B cell (primary cell): ENCODE data around the gene STK35. TPM values are rescaled to one million over a fixed set of nuclear protein-coding genes. Genes with fewer than 3 reads are reported as not detected.

Experiments used
- ATAC-seq: fragments of 200-7000 bp; cut with Tn5 transposase; one replicate; pipeline ENCODE4 v1.10.0; 2021; ENCODE audit warnings: low read depth, mild to moderate bottlenecking, moderate number of reproducible peaks, moderate library complexity
- CTCF ChIA-PET: fragments of 350-600 bp; sonication (Branson Sonifier 250); formaldehyde crosslinking; loops from one replicate; lab custom pipeline; 2021; ENCODE audit warnings: antibody characterized with exemption, inconsistent platforms; lab: Charles Lee
- POLR2A ChIA-PET: fragments of 350-600 bp; sonication (Branson Sonifier 250); formaldehyde crosslinking; loops from one replicate; lab custom pipeline; 2021; ENCODE audit warnings: antibody characterized with exemption; lab: Charles Lee
- DNase-seq: peaks from one replicate; pipeline ENCODE4 v3.0.0; 2013
- H2AFZ ChIP-seq: 2 replicates; pipeline ENCODE4 v1.6.1; 2012; ENCODE audit warnings: mild to moderate bottlenecking, low read depth, low read length; ENCODE audit not compliant: insufficient read depth, poor library complexity, severe bottlenecking
- H3K27ac ChIP-seq, 2 donors: 1 replicate in 1 of 2; 2 replicates in 1 of 2; pipeline ENCODE4 v1.5.1; 2012 to 2013; ENCODE audit warnings: low read length in 2 of 2, mild to moderate bottlenecking in 2 of 2, moderate library complexity in 1 of 2
- H3K27me3 ChIP-seq, 4 experiments: fragments of 200-600 bp in 1 of 4; sonication (generic) in 1 of 4; replicated peaks in 1 of 4; 1 replicate in 2 of 4; 2 replicates in 2 of 4; pipeline versions ENCODE4 v1.6.1 to v1.7.0; 2013 to 2016; ENCODE audit warnings: low read length in 3 of 4, mild to moderate bottlenecking in 2 of 4, mixed read lengths in 1 of 4, moderate library complexity in 1 of 4; ENCODE audit not compliant: insufficient read depth in 4 of 4, control insufficient read depth in 3 of 4; ENCODE audit errors: control extremely low read depth in 1 of 4
- H3K36me3 ChIP-seq, 2 experiments: replicated peaks in 1 of 2; 1 replicate in 1 of 2; 2 replicates in 1 of 2; pipeline versions ENCODE4 v1.6.1 to v1.7.1; 2013; ENCODE audit warnings: low read length in 1 of 2; ENCODE audit not compliant: insufficient read depth in 2 of 2, control insufficient read depth in 1 of 2; ENCODE audit errors: control extremely low read depth in 1 of 2, extremely low read depth in 1 of 2
- H3K4me1 ChIP-seq, 2 donors: fragments of 200-600 bp in 1 of 2; sonication (generic) in 1 of 2; 1 replicate in 1 of 2; 2 replicates in 1 of 2; pipeline versions ENCODE4 v1.5.1 to v1.6.1; 2013 to 2017; ENCODE audit warnings: low read length in 2 of 2; ENCODE audit not compliant: control insufficient read depth in 2 of 2, insufficient read depth in 2 of 2
- H3K4me2 ChIP-seq: replicated peaks from 2 replicates; pipeline ENCODE3; 2012; ENCODE audit warnings: mild to moderate bottlenecking, low read depth, low read length; ENCODE audit not compliant: poor library complexity, severe bottlenecking
- H3K4me3 ChIP-seq, 5 experiments: fragments of 200-600 bp in 1 of 5; sonication (generic) in 1 of 5; 1 replicate in 3 of 5; 2 replicates in 2 of 5; pipeline versions ENCODE4 v1.5.1 to v1.7.0; 2011 to 2016; ENCODE audit warnings: low read length in 4 of 5, mild to moderate bottlenecking in 4 of 5, low read depth in 2 of 5, control low read depth in 1 of 5, moderate library complexity in 1 of 5; ENCODE audit not compliant: insufficient read depth in 1 of 5; ENCODE audit errors: control extremely low read depth in 1 of 5, extremely low read depth in 1 of 5
- H3K79me2 ChIP-seq: fragments of 200-600 bp; sonication (generic); one replicate; pipeline ENCODE4 v1.6.0; 2016; ENCODE audit warnings: low read length; ENCODE audit not compliant: control insufficient read depth, insufficient read depth
- H3K9ac ChIP-seq: fragments of 200-600 bp; sonication (generic); 2 replicates; pipeline ENCODE4 v1.6.1; 2017; ENCODE audit warnings: mild to moderate bottlenecking, low read length, moderate library complexity
- H3K9me3 ChIP-seq, 3 donors: one replicate each; pipeline versions ENCODE4 v1.6.1 to v1.7.1; 2013; ENCODE audit warnings: low read length in 2 of 3; ENCODE audit not compliant: control insufficient read depth in 2 of 3, insufficient read depth in 1 of 3; ENCODE audit errors: control extremely low read depth in 1 of 3
- H4K20me1 ChIP-seq: 2 replicates; pipeline ENCODE4 v1.6.0; 2012; ENCODE audit warnings: mild to moderate bottlenecking, low read length; ENCODE audit not compliant: insufficient read depth, control insufficient read depth, poor library complexity, severe bottlenecking
- H3K27ac Mint-ChIP-seq: one replicate; pipeline ENCODE4 v1.8.0; 2021; ENCODE audit warnings: mixed read lengths
- H3K27me3 Mint-ChIP-seq: one replicate; pipeline ENCODE4 v1.8.0; 2021; ENCODE audit warnings: mixed read lengths
- H3K4me1 Mint-ChIP-seq: one replicate; pipeline ENCODE4 v1.8.0; 2021; ENCODE audit warnings: mixed read lengths
- H3K4me3 Mint-ChIP-seq: one replicate; pipeline ENCODE4 v1.8.0; 2021; ENCODE audit warnings: mixed read lengths
- H3K9me3 Mint-ChIP-seq: one replicate; pipeline ENCODE4 v1.8.0; 2022; ENCODE audit warnings: mixed read lengths; ENCODE audit not compliant: insufficient read depth
- CTCF ChIP-seq: fragments of 200-600 bp; IDR thresholded peaks from one replicate; pipeline ENCODE4 v1.8.0; 2022; ENCODE audit warnings: antibody characterized with exemption, mild to moderate bottlenecking
- EZH2 ChIP-seq: IDR thresholded peaks from 2 replicates; pipeline ENCODE4 v1.6.1; 2012; ENCODE audit warnings: borderline replicate concordance, low read depth, mild to moderate bottlenecking, moderate library complexity, low read length; ENCODE audit not compliant: insufficient read depth, poor library complexity, severe bottlenecking
- WGBS: methylation state at CpG from one replicate; pipeline ENCODE4 v1.1.5; 2013; ENCODE audit warnings: missing lambda C conversion rate; ENCODE audit not compliant: insufficient coverage; 5-methylcytosine and 5-hydroxymethylcytosine counted together
- intact Hi-C: fragments of 100-400 bp; cut with micrococcal nuclease; formaldehyde crosslinking; loops from one replicate; pipeline ENCODE4 v1.10.0; 2022
- polyA minus RNA-seq: library from RNA; depleted of rRNA, polyadenylated mRNA; stranded (reverse); fragments of >200 nt; gene quantifications from 2 replicates; pipeline ENCODE4 v1.2.3, GENCODE V29; 2012
- polyA plus RNA-seq: library from polyadenylated mRNA; depleted of rRNA; stranded (reverse); fragments of >200 nt; gene quantifications from 2 replicates; pipeline ENCODE4 v1.2.3, GENCODE V29; 2012
- total RNA-seq, 2 donors: library from RNA; stranded (reverse); fragments of 120-200 nt in 1 of 2; gene quantifications; 1 replicate in 1 of 2; 2 replicates in 1 of 2; pipeline versions ENCODE4 v1.2.3 to v1.2.4, GENCODE V29; 2013 to 2022

STK35 gene
- total RNA-seq: 23.9 and 26.2 TPM in 2 replicates
- 7.9 TPM for total RNA-seq (2013)
- 12.8 and 14.6 TPM in 2 replicates for polyA plus RNA-seq
- 19.0 and 27.8 TPM in 2 replicates for polyA minus RNA-seq

GRCh38 chr20:2101057-2101864 lies at the start of gene STK35:
STK35 (plus strand) TSS chr20:2101827; CDS start chr20:2101882, 55 bp downstream.
- Mint-ChIP-seq H3K4me1 (peaks cover 39% of the 10 kb centered on the region), H3K4me3 (peak within 1 kb of the TSS; percentile 96), H3K27ac (peak within 1 kb of the TSS; percentile 100), H3K27me3 (no peaks in the 10 kb centered on the region), H3K9me3 (no peaks in the 10 kb centered on the region)
- Histone ChIP-seq H3K4me3 (peak within 1 kb of the TSS; percentile 71 to 92 (median 83)), H4K20me1 (peaks cover 33% of the 10 kb centered on the region), H2AFZ (peak within 1 kb of the TSS; percentile 88), H3K27me3 (no peaks in the 10 kb centered on the region), H3K79me2 (peaks cover 34% of the 10 kb centered on the region), H3K9ac (peak within 1 kb of the TSS; percentile 98), H3K27ac (peak within 1 kb of the TSS; percentile 100), H3K4me2 (peak within 1 kb of the TSS; percentile 83), H3K36me3 (peaks cover 0 to 3% of the 10 kb centered on the region in 2 experiments), H3K4me1 (peaks cover 27 to 32% of the 10 kb centered on the region in 2 donors), H3K9me3 (no peaks in the 10 kb centered on the region)
- DNase-seq (no peak), ATAC-seq (peak; percentile 36)
- intact Hi-C loops: loop anchor here (5.0 kb wide), 4 partner anchors 94 to 1269 kb away; partner anchors contain the start of genes FAM110A and SIRPA
- TF ChIP-seq CTCF (no peak), EZH2 (no peak)
- POLR2A ChIA-PET: interaction anchor here (0.5 to 1.2 kb wide), 3 partner anchors 149 to 1552 kb away, joined by 3 to 16 read pairs (median 5); partner anchors contain the start of gene SNRPB
- CTCF ChIA-PET: interaction anchor here (1.0 to 1.5 kb wide), 2 partner anchors 23 to 107 kb away, joined by 3 to 4 read pairs; no protein-coding TSS in a partner anchor
- WGBS: 4% methylated on average over 32 of the region's 32 CpGs
